Measurements from ENCODE around the gene OGFOD2.

The OGFOD2 gene

GRCh38 chr12:122977655-122978392 is 2.8 kb downstream of the OGFOD2 start:
- no peak for DNase-seq

GRCh38 chr12:122978507-122978955 is 3.5 kb downstream of the OGFOD2 start:
- DNase-seq, result no peak

- DNase-seq, result no peak
These were observed 4.2 kb downstream of the OGFOD2 start for GRCh38 chr12:122979001-122979907.

- DNase-seq, result no peak
These were observed 4.8 kb downstream of the OGFOD2 start for GRCh38 chr12:122979908-122980182.

- peak; percentile 77 for DNase-seq
These were observed 5.4 kb downstream of the OGFOD2 start, which contains the start of gene ARL6IP4 for GRCh38 chr12:122980183-122981035. TSS of gene ARL6IP4 (plus strand) at chr12:122980681. CDS start at chr12:122981140, 459 bp downstream.

GRCh38 chr12:122981036-122981471 is 6.0 kb downstream of the OGFOD2 start:
- DNase-seq, result no peak

GRCh38 chr12:122981587-122982476 is 6.8 kb downstream of the OGFOD2 start:
- DNase-seq, result no peak

GRCh38 chr12:122982477-122982815 is 7.4 kb downstream of the OGFOD2 start:
- no peak for DNase-seq

GRCh38 chr12:122982963-122983788 is 8.1 kb downstream of the OGFOD2 start:
- DNase-seq, result no peak

- no peak for DNase-seq
These were observed 8.9 kb downstream of the OGFOD2 start for GRCh38 chr12:122983789-122984515.

GRCh38 chr12:122984612-122985337 is 9.7 kb downstream of the OGFOD2 start:
- DNase-seq, result no peak

GRCh38 chr12:122985338-122986257 is 10.6 kb downstream of the OGFOD2 start:
- DNase-seq, result no peak

- DNase-seq, result no peak
These were observed 11.3 kb downstream of the OGFOD2 start for GRCh38 chr12:122986258-122986871.

- no peak for DNase-seq
These were observed 12.3 kb downstream of the OGFOD2 start for GRCh38 chr12:122987086-122987951.

- no peak for DNase-seq
These were observed 13.0 kb downstream of the OGFOD2 start for GRCh38 chr12:122988036-122988435.

- no peak for DNase-seq
These were observed 13.7 kb downstream of the OGFOD2 start for GRCh38 chr12:122988612-122989212.
